ENCODE measurements around the gene SERPINE1.
"Not testable (repeated sequence)": the region's sequence is repeated elsewhere in the genome, so short reads cannot be mapped to it uniquely, and the experiment has no call there.

Gene SERPINE1

DNA sequence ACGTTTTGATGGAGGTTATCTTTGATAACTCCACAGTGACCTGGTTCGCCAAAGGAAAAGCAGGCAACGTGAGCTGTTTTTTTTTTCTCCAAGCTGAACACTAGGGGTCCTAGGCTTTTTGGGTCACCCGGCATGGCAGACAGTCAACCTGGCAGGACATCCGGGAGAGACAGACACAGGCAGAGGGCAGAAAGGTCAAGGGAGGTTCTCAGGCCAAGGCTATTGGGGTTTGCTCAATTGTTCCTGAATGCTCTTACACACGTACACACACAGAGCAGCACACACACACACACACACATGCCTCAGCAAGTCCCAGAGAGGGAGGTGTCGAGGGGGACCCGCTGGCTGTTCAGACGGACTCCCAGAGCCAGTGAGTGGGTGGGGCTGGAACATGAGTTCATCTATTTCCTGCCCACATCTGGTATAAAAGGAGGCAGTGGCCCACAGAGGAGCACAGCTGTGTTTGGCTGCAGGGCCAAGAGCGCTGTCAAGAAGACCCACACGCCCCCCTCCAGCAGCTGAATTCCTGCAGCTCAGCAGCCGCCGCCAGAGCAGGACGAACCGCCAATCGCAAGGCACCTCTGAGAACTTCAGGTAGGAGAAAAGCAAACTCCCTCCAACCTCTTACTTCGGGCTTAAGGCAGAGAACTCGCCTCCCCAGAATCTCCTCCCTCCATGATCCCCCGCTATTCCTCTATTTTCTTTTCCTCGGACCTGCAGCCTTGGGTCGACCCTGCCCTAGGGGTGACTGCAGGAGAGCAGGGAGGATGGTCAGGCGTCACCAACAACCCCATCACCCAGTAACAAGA lies at the start of gene SERPINE1:
Gene SERPINE1 (plus strand): TSS at position 454 of the 809 bp plus-strand sequence. CDS start 1,290 bp downstream, outside the sequence.
- H3K9me3 Mint-ChIP-seq: peaks cover 0 to 1% of the 10 kb centered on the region in 2 donors
- H3K27ac Mint-ChIP-seq: peak within 1 kb of the TSS; percentile 25
- DNase-seq: peak; percentile 26
- H3K4me1 Mint-ChIP-seq: peaks cover 29 to 46% of the 10 kb centered on the region in 2 donors
- ATAC-seq (replicated peaks): peak; percentile 67 to 75
- H3K36me3 Mint-ChIP-seq: no peaks in the 10 kb centered on the region
- peaks cover 55 to 63% of the 10 kb centered on the region in 2 donors for H3K27me3 Mint-ChIP-seq
- peak within 1 kb of the TSS; percentile 22 to 51 for H3K4me3 Mint-ChIP-seq

- Mint-ChIP-seq H3K27ac (peak overlapping the region; percentile 85), H3K4me1 (peaks cover 6 to 11% of the 10 kb centered on the region in 2 donors), H3K27me3 (peaks cover 0 to 14% of the 10 kb centered on the region in 2 donors), H3K9me3 (no peaks in the 10 kb centered on the region), H3K4me3 (peak overlapping the region; percentile 16 to 50), H3K36me3 (no peaks in the 10 kb centered on the region)
- ATAC-seq (replicated peaks) (peak; percentile 97 to 99), DNase-seq (peak; percentile 75)
Observed at GRCh38 chr7:101077303-101078086, 49.4 kb upstream of the SERPINE1 start.

- H3K4me3 Mint-ChIP-seq: no peak overlapping the region
Observed at GRCh38 chr7:101081432-101081831, 45.5 kb upstream of the SERPINE1 start.

GRCh38 chr7:101084865-101085161 lies 42.1 kb upstream of the SERPINE1 start:
- Mint-ChIP-seq H3K27me3 (peaks cover 0 to 5% of the 10 kb centered on the region in 2 donors), H3K9me3 (no peaks in the 10 kb centered on the region), H3K4me1 (peaks cover 17 to 35% of the 10 kb centered on the region in 2 donors), H3K4me3 (peak overlapping the region; percentile 97 to 99), H3K36me3 (peaks cover 15 to 22% of the 10 kb centered on the region in 2 donors), H3K27ac (peak overlapping the region; percentile 100)
- DNase-seq (no peak), ATAC-seq (replicated peaks) (no peak)

More at GRCh38 chr7:101081432-101081831, 45.5 kb upstream of the SERPINE1 start:
- no peak for DNase-seq
- H3K27ac Mint-ChIP-seq: no peak overlapping the region
- no peaks in the 10 kb centered on the region for H3K9me3 Mint-ChIP-seq
- peaks cover 2 to 3% of the 10 kb centered on the region in 2 donors for H3K36me3 Mint-ChIP-seq
- peaks cover 9 to 28% of the 10 kb centered on the region in 2 donors for H3K4me1 Mint-ChIP-seq
- ATAC-seq (replicated peaks): no peak
- H3K27me3 Mint-ChIP-seq: peaks cover 0 to 5% of the 10 kb centered on the region in 2 donors

DNA sequence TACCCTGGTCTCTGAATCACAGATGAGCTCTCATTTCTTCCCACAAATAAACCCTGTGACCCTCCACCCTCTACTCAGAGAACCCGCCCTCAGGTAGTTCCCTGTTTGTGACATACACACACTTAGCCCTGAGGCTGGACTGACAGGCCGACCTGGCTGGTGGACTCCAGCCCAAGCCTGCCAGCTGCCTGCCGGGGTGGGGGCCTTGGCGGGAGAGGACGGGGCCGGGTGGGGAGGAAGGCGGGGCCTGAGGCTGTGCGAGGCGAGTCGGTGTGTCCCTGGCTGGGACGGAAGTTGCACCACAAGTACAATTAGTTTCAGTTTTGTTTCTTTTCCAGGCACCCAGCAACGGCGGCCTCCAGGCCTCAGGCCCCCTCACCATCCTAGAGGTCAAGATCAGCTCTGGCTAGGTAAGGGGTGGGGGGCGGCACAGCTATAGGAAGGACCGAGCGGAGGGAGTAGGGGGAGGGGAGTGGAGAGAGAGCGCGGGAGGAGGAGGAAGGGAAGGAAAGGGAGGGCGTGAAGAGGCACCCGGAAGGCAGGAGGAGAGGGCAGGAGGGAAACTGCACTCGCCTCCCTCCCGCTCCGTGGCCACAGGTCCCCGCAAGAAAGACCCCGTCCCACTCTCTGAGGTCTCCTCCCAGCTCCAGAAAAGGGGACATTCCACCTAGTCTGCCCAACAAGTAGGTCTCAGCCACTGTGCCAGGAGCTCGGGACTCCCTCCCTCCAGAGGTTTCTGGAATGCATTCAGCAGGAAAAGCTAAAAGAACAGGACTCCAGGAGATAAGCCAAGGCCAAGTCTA lies 41.5 kb upstream of the SERPINE1 start, which contains the start of gene TRIM56:
Gene TRIM56 (plus strand): TSS at position 320 of the 803 bp plus-strand sequence. CDS start 1,832 bp downstream, outside the sequence.
- peak; percentile 63 for DNase-seq
- H3K27me3 Mint-ChIP-seq: peaks cover 0 to 5% of the 10 kb centered on the region in 2 donors
- peaks cover 18 to 36% of the 10 kb centered on the region in 2 donors for H3K4me1 Mint-ChIP-seq
- peak within 1 kb of the TSS; percentile 100 for H3K27ac Mint-ChIP-seq
- no peaks in the 10 kb centered on the region for H3K9me3 Mint-ChIP-seq
- H3K36me3 Mint-ChIP-seq: peaks cover 16 to 25% of the 10 kb centered on the region in 2 donors
- ATAC-seq (replicated peaks): peak; percentile 95 to 96
- H3K4me3 Mint-ChIP-seq: peak within 1 kb of the TSS; percentile 97 to 99

DNA sequence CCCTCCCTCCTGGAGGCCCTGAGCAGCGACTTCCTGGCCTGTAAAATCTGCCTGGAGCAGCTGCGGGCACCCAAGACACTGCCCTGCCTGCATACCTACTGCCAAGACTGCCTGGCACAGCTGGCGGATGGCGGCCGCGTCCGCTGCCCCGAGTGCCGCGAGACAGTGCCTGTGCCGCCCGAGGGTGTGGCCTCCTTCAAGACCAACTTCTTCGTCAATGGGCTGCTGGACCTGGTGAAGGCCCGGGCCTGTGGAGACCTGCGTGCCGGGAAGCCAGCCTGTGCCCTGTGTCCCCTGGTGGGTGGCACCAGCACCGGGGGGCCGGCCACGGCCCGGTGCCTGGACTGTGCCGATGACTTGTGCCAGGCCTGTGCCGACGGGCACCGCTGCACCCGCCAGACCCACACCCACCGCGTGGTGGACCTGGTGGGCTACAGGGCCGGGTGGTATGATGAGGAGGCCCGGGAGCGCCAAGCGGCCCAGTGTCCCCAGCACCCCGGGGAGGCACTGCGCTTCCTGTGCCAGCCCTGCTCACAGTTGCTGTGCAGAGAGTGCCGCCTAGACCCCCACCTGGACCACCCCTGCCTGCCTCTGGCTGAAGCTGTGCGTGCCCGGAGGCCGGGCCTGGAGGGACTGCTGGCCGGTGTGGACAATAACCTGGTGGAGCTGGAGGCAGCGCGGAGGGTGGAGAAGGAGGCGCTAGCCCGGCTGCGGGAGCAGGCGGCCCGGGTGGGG lies 39.4 kb upstream of the SERPINE1 start:
- DNase-seq (no peak), ATAC-seq (replicated peaks) (no peak)
- Mint-ChIP-seq H3K4me1 (peaks cover 22 to 36% of the 10 kb centered on the region in 2 donors), H3K9me3 (no peaks in the 10 kb centered on the region), H3K27ac (no peak overlapping the region), H3K36me3 (peaks cover 34 to 43% of the 10 kb centered on the region in 2 donors), H3K27me3 (no peaks in the 10 kb centered on the region), H3K4me3 (no peak overlapping the region)

DNA sequence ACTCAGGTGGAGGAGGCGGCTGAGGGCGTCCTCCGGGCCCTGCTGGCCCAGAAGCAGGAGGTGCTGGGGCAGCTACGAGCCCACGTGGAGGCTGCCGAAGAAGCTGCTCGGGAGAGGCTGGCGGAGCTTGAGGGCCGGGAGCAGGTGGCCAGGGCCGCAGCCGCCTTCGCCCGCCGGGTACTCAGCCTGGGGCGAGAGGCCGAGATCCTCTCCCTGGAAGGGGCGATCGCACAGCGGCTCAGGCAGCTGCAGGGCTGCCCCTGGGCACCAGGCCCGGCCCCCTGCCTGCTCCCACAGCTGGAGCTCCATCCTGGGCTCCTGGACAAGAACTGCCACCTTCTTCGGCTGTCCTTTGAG lies 38.9 kb upstream of the SERPINE1 start:
- Mint-ChIP-seq H3K36me3 (peaks cover 34 to 43% of the 10 kb centered on the region in 2 donors), H3K27ac (no peak overlapping the region), H3K4me3 (no peak overlapping the region), H3K9me3 (no peaks in the 10 kb centered on the region), H3K4me1 (peaks cover 22 to 36% of the 10 kb centered on the region in 2 donors), H3K27me3 (no peaks in the 10 kb centered on the region)
- ATAC-seq (replicated peaks): no peak
- DNase-seq: no peak

- H3K36me3 Mint-ChIP-seq: peaks cover 35 to 46% of the 10 kb centered on the region in 2 donors
Observed at GRCh38 chr7:101088858-101089529, 37.9 kb upstream of the SERPINE1 start.

DNA sequence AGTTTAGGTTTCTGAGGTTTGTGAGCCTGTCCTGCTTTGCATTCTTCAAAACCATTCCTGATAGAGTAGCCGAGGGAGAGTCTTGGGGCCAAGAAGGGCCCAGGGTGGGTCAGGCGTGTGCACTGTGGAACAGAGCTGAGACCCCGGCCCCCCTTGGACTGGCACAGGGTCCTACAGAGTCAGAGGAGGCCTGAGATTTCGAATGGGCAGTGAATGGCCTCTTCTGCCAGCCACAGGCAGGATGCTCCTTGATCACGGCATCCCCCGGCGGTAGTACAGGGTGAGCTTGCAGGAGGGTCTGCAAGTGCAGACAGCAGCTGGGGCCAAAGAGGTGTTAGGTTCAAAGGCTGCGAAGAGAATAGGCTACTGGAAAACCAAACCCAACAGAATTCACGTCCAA lies 37.0 kb upstream of the SERPINE1 start:
- Mint-ChIP-seq H3K27me3 (no peaks in the 10 kb centered on the region), H3K27ac (no peak overlapping the region), H3K4me1 (peaks cover 21 to 41% of the 10 kb centered on the region in 2 donors)

More at GRCh38 chr7:101088858-101089529, 37.9 kb upstream of the SERPINE1 start:
- DNase-seq (no peak), ATAC-seq (replicated peaks) (no peak)
- Mint-ChIP-seq H3K4me3 (peak overlapping the region in 1 of 2 donors; percentile 34), H3K27ac (peak overlapping the region; percentile 75), H3K4me1 (peaks cover 22 to 38% of the 10 kb centered on the region in 2 donors), H3K9me3 (no peaks in the 10 kb centered on the region), H3K27me3 (no peaks in the 10 kb centered on the region)

DNA sequence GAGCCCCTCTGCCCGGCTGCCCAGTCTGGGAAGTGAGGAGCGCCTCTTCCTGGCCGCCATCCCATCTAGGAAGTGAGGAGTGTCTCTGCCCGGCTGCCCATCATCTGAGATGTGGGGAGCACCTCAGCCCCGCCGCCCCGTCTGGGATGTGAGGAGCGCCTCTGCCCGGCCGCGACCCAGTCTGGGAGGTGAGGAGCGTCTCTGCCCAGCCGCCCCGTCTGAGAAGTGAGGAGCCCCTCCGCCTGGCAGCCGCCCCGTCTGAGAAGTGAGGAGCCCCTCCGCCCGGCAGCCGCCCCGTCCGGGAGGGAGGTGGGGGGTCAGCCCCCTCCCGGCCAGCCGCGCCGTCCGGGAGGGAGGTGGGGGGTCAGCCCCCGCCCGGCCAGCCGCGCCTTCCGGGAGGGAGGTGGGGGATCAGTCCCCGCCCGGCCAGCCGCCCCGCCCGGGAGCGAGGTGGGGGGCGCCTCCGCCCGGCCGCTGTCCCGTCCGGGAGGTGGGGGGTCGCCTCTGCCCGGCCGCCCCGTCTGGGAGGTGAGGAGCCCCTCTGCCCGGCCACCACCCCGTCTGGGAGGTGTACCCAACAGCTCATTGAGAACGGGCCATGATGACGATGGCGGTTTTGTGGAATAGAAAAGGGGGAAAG lies 34.5 kb upstream of the SERPINE1 start:
- H3K4me3 Mint-ChIP-seq; ATAC-seq (replicated peaks); H3K27me3 Mint-ChIP-seq; DNase-seq; H3K27ac Mint-ChIP-seq; H3K9me3 Mint-ChIP-seq: not testable (repeated sequence)
- Mint-ChIP-seq H3K36me3 (peaks cover 35 to 54% of the 10 kb centered on the region in 2 donors), H3K4me1 (peaks cover 21 to 32% of the 10 kb centered on the region in 2 donors)

More for the DNA sequence above, 37.0 kb upstream of the SERPINE1 start:
- no peak overlapping the region for H3K4me3 Mint-ChIP-seq
- no peaks in the 10 kb centered on the region for H3K9me3 Mint-ChIP-seq
- no peak for DNase-seq
- H3K36me3 Mint-ChIP-seq: peaks cover 37 to 55% of the 10 kb centered on the region in 2 donors
- no peak for ATAC-seq (replicated peaks)

DNA sequence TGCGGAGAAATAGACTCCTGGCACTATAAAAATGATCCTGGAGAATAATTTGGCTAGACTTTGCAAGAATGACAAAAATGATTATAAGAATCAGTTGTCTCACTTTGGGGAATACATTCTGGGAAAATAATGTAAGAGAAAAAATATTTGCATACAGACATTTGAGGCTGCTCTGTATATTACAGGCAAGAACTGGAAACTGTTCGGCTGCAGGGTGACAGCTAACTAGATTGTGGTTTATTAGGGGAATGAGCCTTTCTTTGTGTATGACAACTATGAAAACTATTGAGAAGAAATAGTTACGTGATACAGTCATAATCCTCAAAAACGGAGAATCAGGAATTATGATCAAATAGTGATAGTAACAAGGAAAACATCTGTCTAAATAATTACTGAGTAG lies 33.0 kb upstream of the SERPINE1 start:
- peaks cover 19 to 29% of the 10 kb centered on the region in 2 donors for H3K4me1 Mint-ChIP-seq
- H3K27me3 Mint-ChIP-seq: no peaks in the 10 kb centered on the region
- no peak for ATAC-seq (replicated peaks)
- H3K4me3 Mint-ChIP-seq: no peak overlapping the region
- no peaks in the 10 kb centered on the region for H3K9me3 Mint-ChIP-seq
- no peak overlapping the region for H3K27ac Mint-ChIP-seq
- DNase-seq: no peak
- H3K36me3 Mint-ChIP-seq: peaks cover 30 to 49% of the 10 kb centered on the region in 2 donors

GRCh38 chr7:101094376-101094775 lies 32.5 kb upstream of the SERPINE1 start:
- H3K27me3 Mint-ChIP-seq: no peaks in the 10 kb centered on the region
- peaks cover 27 to 45% of the 10 kb centered on the region in 2 donors for H3K36me3 Mint-ChIP-seq
- no peaks in the 10 kb centered on the region for H3K9me3 Mint-ChIP-seq
- no peak overlapping the region for H3K4me3 Mint-ChIP-seq
- DNase-seq: no peak
- H3K27ac Mint-ChIP-seq: no peak overlapping the region
- H3K4me1 Mint-ChIP-seq: peaks cover 16 to 27% of the 10 kb centered on the region in 2 donors
- ATAC-seq (replicated peaks): no peak

All from stimulated activated naive B cell treated with anti-CD40 and anti-IgM and Interleukin-4, amounts not matched to agents 10 μg/mL and 1 μg/mL and 100 μg/mL, for 72 hours (primary cell).